GM23338 (cell line): ENCODE results near the gene POR.

Experiments used
- CREB1 ChIP-seq: fragments of 250-450 bp; sonication (Bioruptor Pico); IDR thresholded peaks from 2 replicates; pipeline ENCODE4 v1.5.0; 2020; ENCODE audit warnings: low read depth, mild to moderate bottlenecking, moderate library complexity
- CTCF ChIP-seq, 2 experiments: fragments of 200-600 bp in 1 of 2; sonication (generic) in 1 of 2; conservative IDR thresholded peaks; 2 replicates each; pipeline versions ENCODE4 v1.5.1 to v1.6.1; 2016 to 2017; ENCODE audit warnings: antibody characterized with exemption in 2 of 2, low read depth in 2 of 2, mild to moderate bottlenecking in 2 of 2, moderate library complexity in 1 of 2
- EZH2 ChIP-seq: fragments of 200-600 bp; sonication (generic); IDR thresholded peaks from one replicate; pipeline ENCODE4 v1.8.0; 2017; ENCODE audit warnings: antibody characterized with exemption, mild to moderate bottlenecking, low read depth; ENCODE audit not compliant: unreplicated experiment
- POLR2AphosphoS5 ChIP-seq: IDR thresholded peaks from 2 replicates; pipeline ENCODE4 v1.6.1; 2016; ENCODE audit warnings: antibody characterized with exemption, low read depth

GRCh38 chr7:75916259-75916658 is 1.3 kb downstream of the POR start:
- no peak for TF ChIP-seq CTCF (conservative IDR thresholded peaks at IDR 0.05; ENCODE audit: low read depth in 2 of 2)
- TF ChIP-seq POLR2AphosphoS5: no peak
- no peak for TF ChIP-seq CREB1 (CRISPR knock-in tag)
- no peak for TF ChIP-seq EZH2
